ENCODE measurements around the gene UNC5CL. TPM values are rescaled to one million over a fixed set of nuclear protein-coding genes. Genes with fewer than 3 reads are reported as not detected.

Gene UNC5CL
- total RNA-seq, 1 donor from 2014 or later = 0.53 TPM

- DNase-seq (ENCODE audit: low spot score in 2 of 2) = no peak
- H3K27me3 ChIP-seq = no peaks in the 10 kb centered on the region
- H3K9me3 ChIP-seq = no peaks in the 10 kb centered on the region
- H3K4me1 ChIP-seq = peaks cover 4% of the 10 kb centered on the region in 2 donors
- H3K27ac ChIP-seq = no peak overlapping the region
- TF ChIP-seq, protein P1, sequence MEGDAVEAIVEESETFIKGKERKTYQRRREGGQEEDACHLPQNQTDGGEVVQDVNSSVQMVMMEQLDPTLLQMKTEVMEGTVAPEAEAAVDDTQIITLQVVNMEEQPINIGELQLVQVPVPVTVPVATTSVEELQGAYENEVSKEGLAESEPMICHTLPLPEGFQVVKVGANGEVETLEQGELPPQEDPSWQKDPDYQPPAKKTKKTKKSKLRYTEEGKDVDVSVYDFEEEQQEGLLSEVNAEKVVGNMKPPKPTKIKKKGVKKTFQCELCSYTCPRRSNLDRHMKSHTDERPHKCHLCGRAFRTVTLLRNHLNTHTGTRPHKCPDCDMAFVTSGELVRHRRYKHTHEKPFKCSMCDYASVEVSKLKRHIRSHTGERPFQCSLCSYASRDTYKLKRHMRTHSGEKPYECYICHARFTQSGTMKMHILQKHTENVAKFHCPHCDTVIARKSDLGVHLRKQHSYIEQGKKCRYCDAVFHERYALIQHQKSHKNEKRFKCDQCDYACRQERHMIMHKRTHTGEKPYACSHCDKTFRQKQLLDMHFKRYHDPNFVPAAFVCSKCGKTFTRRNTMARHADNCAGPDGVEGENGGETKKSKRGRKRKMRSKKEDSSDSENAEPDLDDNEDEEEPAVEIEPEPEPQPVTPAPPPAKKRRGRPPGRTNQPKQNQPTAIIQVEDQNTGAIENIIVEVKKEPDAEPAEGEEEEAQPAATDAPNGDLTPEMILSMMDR (IDR thresholded peaks at IDR 0.05) = no peak
- intact Hi-C loops (cut with DNase I) = no loop called here
- no peaks in the 10 kb centered on the region for H3K36me3 ChIP-seq
- H3K4me3 ChIP-seq = no peak overlapping the region
Measured at GRCh38 chr6:40992746-40993145, 46.3 kb downstream of the UNC5CL start.

DNA sequence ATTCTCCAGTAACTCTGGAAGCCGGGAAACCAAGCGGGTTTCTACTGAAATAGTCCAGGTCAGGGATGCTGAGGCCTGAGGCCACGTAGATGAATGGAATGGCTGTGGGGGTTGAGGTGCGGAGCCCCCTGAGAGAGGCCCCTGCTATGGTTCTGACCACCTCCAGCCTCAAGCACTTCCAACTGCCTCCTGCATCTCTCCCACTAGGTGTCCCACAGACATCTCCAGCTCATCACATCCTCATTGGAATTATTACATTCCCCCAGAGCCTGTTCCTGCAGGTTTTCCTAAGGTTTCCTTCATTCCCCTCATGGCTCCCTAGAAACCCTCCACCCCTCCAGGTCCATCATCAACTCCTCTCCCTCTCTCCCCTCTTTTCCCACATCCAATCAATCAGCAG lies 48.7 kb downstream of the UNC5CL start:
- TF ChIP-seq, protein P1 (IDR thresholded peaks at IDR 0.05) = no peak
- H3K4me1 ChIP-seq = no peaks in the 10 kb centered on the region
- H3K27me3 ChIP-seq = no peaks in the 10 kb centered on the region
- no peaks in the 10 kb centered on the region for H3K36me3 ChIP-seq
- H3K4me3 ChIP-seq = no peak overlapping the region
- intact Hi-C loops (cut with DNase I) = no loop called here
- DNase-seq (ENCODE audit: low spot score in 2 of 2) = no peak
- H3K27ac ChIP-seq = no peak overlapping the region
- no peaks in the 10 kb centered on the region for H3K9me3 ChIP-seq

DNA sequence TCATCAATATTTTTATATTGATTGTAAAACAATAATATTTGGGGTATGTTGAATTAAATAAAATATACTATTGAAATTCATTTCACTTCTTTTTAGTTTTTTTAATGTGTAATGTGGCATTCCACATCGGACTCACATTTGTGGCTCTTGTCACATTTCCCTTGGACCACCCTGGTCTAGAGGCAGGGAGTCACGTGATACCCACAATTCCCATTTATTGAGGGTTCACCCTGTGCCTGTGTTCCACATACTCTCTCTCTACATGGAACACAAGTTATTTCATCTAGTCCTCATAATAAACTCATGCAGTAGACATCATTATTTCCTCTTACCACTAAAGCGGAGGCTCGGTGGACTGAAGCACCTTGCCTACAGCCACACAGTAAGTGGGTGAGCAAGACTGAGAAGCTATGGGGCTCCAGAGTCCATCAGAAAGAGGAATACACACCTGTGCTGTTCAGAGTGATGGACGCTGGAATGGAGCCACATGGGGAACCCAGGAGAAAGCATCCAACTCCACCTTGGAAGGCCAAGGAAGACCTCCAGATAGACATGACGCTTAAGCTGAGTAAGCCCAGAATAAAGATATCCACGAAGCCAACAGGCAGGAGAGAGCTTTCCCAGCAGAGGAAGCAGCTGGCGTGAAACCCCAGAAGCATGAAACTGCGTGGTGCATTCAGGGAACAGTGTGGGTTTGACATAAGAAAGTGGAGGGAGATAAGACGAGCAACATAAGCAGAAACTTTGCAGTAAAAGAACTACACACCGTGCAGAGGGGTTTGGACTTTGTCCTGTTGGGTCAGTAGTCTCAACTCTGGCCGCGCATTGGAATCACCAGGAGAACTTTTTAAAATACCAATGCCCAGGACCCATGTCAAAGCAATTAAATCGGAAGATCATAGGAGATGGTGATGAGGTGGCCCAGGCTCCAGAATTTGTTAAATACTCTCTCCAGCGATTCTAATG lies 49.5 kb downstream of the UNC5CL start:
- DNase-seq (ENCODE audit: low spot score in 2 of 2) = no peak
- TF ChIP-seq, protein P1 (IDR thresholded peaks at IDR 0.05) = no peak
- Histone ChIP-seq H3K4me3 (no peak overlapping the region), H3K27me3 (no peaks in the 10 kb centered on the region), H3K9me3 (no peaks in the 10 kb centered on the region), H3K36me3 (no peaks in the 10 kb centered on the region), H3K4me1 (no peaks in the 10 kb centered on the region), H3K27ac (no peak overlapping the region)
- intact Hi-C loops (cut with DNase I) = no loop called here

DNA sequence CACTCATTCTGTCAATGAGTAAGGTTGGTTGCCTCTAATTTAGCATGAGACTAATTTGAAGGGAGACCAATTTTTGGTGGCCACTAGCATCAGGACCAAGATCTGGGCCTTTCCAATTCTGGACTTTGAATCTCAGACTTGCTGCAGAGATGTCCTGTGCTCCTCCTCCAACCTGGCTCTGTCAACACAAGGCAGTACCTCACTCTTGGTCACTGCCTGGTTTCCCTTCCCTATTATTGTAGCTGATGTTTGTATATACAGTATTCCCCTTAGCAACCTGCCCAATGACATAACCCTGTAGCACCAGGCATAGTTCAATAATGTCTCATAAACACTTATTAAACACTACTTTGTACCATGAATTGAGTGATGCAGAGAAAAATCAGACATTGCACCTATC lies 50.4 kb downstream of the UNC5CL start:
- H3K4me1 ChIP-seq = no peaks in the 10 kb centered on the region
- TF ChIP-seq, protein P1 (IDR thresholded peaks at IDR 0.05) = no peak
- no peaks in the 10 kb centered on the region for H3K27me3 ChIP-seq
- DNase-seq (ENCODE audit: low spot score in 2 of 2) = no peak
- H3K36me3 ChIP-seq = no peaks in the 10 kb centered on the region
- no peak overlapping the region for H3K27ac ChIP-seq
- intact Hi-C loops (cut with DNase I) = no loop called here
- no peaks in the 10 kb centered on the region for H3K9me3 ChIP-seq
- H3K4me3 ChIP-seq = no peak overlapping the region

GRCh38 chr6:40986921-40987819 lies 51.9 kb downstream of the UNC5CL start:
- Histone ChIP-seq H3K9me3 (no peaks in the 10 kb centered on the region), H3K27me3 (no peaks in the 10 kb centered on the region), H3K4me1 (no peaks in the 10 kb centered on the region), H3K36me3 (no peaks in the 10 kb centered on the region), H3K27ac (no peak overlapping the region), H3K4me3 (no peak overlapping the region)
- intact Hi-C loops (cut with DNase I) = no loop called here
- TF ChIP-seq, protein P1 (IDR thresholded peaks at IDR 0.05) = no peak
- DNase-seq (ENCODE audit: low spot score in 2 of 2) = no peak

All from ascending aorta (tissue), 2 donors.